Measurements from ENCODE around the gene GFY.

DNA sequence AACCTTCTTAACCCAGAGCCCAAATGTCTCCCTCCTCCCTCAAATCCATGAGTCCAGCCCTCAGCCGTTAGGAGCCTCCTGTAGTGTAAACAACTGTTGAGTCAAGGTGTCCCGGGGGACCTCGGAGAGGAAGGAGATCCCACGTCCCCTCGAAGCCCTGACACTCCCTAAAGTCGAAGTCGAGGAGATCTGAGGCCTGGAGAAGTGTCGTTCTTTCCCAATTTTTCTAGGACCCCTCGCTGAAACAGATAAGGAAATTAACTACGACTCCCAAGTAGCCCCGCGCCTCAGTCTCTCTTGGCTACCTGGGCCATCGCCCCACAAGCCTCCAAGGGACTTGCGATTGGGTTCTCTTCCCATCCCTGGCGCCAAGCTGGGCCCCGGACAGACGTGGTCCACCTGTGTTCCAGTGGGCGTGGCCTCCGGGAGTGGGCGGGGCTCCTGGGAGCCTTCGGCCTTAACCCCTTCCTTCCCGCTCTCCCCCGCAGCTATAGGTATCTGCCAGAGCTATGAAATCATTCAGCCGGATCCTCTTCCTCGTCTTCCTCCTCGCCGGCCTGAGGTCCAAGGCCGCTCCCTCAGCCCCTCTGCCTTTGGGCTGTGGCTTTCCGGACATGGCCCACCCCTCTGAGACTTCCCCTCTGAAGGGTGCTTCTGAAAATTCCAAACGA is 869 bp downstream of the GFY start:
- TF ChIP-seq POLR2A (IDR thresholded peaks at IDR 0.05; ENCODE audit: low read depth, low read length) (no peak), TAF1 (IDR thresholded peaks at IDR 0.05; ENCODE audit: low read depth, low read length) (no peak), POLR2AphosphoS5 (IDR thresholded peaks at IDR 0.05; ENCODE audit: low read depth, low read length) (no peak), POU2F2 (IDR thresholded peaks at IDR 0.05; ENCODE audit: low read depth, low read length) (no peak), PAX5 (IDR thresholded peaks at IDR 0.05; ENCODE audit: insufficient read depth, low read length, severe bottlenecking) (no peak)
